WERI-Rb-1 (cell line): ENCODE data around the gene NR6A1.

ENCODE experiments used
- DNase-seq: peaks from one replicate; pipeline ENCODE4 v3.0.0-alpha.2; 2020
- H3K27ac ChIP-seq: fragments of 250-450 bp; sonication (Bioruptor Pico); 2 replicates; pipeline ENCODE4 v1.5.1; 2020; ENCODE audit warnings: mild to moderate bottlenecking, moderate library complexity
- H3K27me3 ChIP-seq: fragments of 250-450 bp; sonication (Bioruptor Pico); 2 replicates; pipeline ENCODE4 v1.5.1; 2021; ENCODE audit warnings: mild to moderate bottlenecking, low read depth, moderate library complexity; ENCODE audit not compliant: insufficient read depth, severe bottlenecking
- H3K36me3 ChIP-seq: fragments of 250-450 bp; sonication (Bioruptor Pico); 2 replicates; pipeline ENCODE4 v1.5.1; 2020; ENCODE audit warnings: mild to moderate bottlenecking, moderate library complexity
- H3K4me3 ChIP-seq: 2 replicates; pipeline ENCODE4 v1.5.1; 2011; ENCODE audit warnings: low read depth, mild to moderate bottlenecking, control low read depth, low read length
- H3K9me3 ChIP-seq: fragments of 250-450 bp; sonication (Bioruptor Pico); 2 replicates; pipeline ENCODE4 v1.5.1; 2021; ENCODE audit warnings: mild to moderate bottlenecking, moderate library complexity; ENCODE audit not compliant: severe bottlenecking
- TF ChIP-seq, protein P1 (sequence below): IDR thresholded peaks from 2 replicates; pipeline ENCODE4 v1.5.1; 2011; ENCODE audit warnings: low read depth, mild to moderate bottlenecking, control low read depth, inconsistent platforms, low read length

Gene NR6A1

GRCh38 chr9:124645274-124645673, 125.8 kb downstream of the NR6A1 start:
- Histone ChIP-seq H3K27me3 (no peaks in the 10 kb centered on the region), H3K36me3 (peaks cover 4% of the 10 kb centered on the region; the same call in 1 of the 2 replicates), H3K4me3 (no peak overlapping the region), H3K9me3 (peaks cover 4% of the 10 kb centered on the region), H3K27ac (no peak overlapping the region)
- no peak for DNase-seq
- TF ChIP-seq, protein P1, sequence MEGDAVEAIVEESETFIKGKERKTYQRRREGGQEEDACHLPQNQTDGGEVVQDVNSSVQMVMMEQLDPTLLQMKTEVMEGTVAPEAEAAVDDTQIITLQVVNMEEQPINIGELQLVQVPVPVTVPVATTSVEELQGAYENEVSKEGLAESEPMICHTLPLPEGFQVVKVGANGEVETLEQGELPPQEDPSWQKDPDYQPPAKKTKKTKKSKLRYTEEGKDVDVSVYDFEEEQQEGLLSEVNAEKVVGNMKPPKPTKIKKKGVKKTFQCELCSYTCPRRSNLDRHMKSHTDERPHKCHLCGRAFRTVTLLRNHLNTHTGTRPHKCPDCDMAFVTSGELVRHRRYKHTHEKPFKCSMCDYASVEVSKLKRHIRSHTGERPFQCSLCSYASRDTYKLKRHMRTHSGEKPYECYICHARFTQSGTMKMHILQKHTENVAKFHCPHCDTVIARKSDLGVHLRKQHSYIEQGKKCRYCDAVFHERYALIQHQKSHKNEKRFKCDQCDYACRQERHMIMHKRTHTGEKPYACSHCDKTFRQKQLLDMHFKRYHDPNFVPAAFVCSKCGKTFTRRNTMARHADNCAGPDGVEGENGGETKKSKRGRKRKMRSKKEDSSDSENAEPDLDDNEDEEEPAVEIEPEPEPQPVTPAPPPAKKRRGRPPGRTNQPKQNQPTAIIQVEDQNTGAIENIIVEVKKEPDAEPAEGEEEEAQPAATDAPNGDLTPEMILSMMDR = no peak

- peaks cover 2% of the 10 kb centered on the region for H3K36me3 ChIP-seq
- DNase-seq = no peak
- H3K4me3 ChIP-seq = no peak overlapping the region
- TF ChIP-seq, protein P1 = no peak
- no peak overlapping the region for H3K27ac ChIP-seq
- peaks cover 2% of the 10 kb centered on the region for H3K9me3 ChIP-seq
- no peaks in the 10 kb centered on the region for H3K27me3 ChIP-seq
Observed at GRCh38 chr9:124639637-124640036, 131.5 kb downstream of the NR6A1 start.

- H3K4me3 ChIP-seq = no peak overlapping the region
- no peaks in the 10 kb centered on the region for H3K9me3 ChIP-seq
- no peaks in the 10 kb centered on the region for H3K27me3 ChIP-seq
- TF ChIP-seq, protein P1 = no peak
- no peaks in the 10 kb centered on the region; the same call in 1 of the 2 replicates for H3K36me3 ChIP-seq
- H3K27ac ChIP-seq = no peak overlapping the region
- DNase-seq = no peak
Observed at GRCh38 chr9:124635285-124635684, 135.8 kb downstream of the NR6A1 start.

- no peak overlapping the region for H3K27ac ChIP-seq
- H3K36me3 ChIP-seq = peaks cover 5% of the 10 kb centered on the region; the same call in 1 of the 2 replicates
- no peaks in the 10 kb centered on the region for H3K9me3 ChIP-seq
- no peak for DNase-seq
- TF ChIP-seq, protein P1 = no peak
- H3K27me3 ChIP-seq = no peaks in the 10 kb centered on the region
- no peak overlapping the region for H3K4me3 ChIP-seq
Observed at GRCh38 chr9:124632077-124632621, 139.0 kb downstream of the NR6A1 start.

DNA sequence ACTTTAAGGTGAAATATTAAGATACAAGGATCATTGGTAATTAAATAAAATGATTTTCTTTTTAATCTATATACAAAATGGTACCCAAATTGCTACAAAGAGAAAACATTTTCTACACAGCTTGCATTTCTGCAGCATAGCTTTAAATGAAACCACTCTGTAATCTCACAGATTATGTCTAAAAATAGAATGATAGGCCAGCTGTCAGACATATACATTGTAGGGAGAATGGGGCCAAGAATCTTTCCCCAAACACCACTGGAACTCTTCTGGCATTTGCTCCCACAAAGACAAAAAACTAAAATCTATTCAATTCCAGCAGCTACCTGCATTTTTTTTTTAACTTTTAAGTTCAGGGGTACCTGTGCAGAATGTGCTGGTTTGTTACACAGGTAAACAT, 139.8 kb downstream of the NR6A1 start:
- Histone ChIP-seq H3K9me3 (no peaks in the 10 kb centered on the region), H3K36me3 (peaks cover 5% of the 10 kb centered on the region; the same call in 1 of the 2 replicates), H3K27ac (no peak overlapping the region), H3K27me3 (no peaks in the 10 kb centered on the region), H3K4me3 (no peak overlapping the region)
- TF ChIP-seq, protein P1 = no peak
- DNase-seq = no peak

- no peak overlapping the region for H3K4me3 ChIP-seq
- H3K27me3 ChIP-seq = no peaks in the 10 kb centered on the region
- H3K27ac ChIP-seq = no peak overlapping the region
- H3K36me3 ChIP-seq = peaks cover 5% of the 10 kb centered on the region; the same call in 1 of the 2 replicates
- TF ChIP-seq, protein P1 = no peak
- no peak for DNase-seq
- H3K9me3 ChIP-seq = no peaks in the 10 kb centered on the region
Observed at GRCh38 chr9:124629600-124629999, 141.5 kb downstream of the NR6A1 start.
